IMR-90 (cell line): ENCODE measurements around the gene PRR16. TPM values are rescaled to one million over a fixed set of nuclear protein-coding genes. Genes with fewer than 3 reads are reported as not detected.

Source experiments
- ATAC-seq: fragments of 200-7000 bp; cut with Tn5 transposase; 2 replicates; pipeline ENCODE4 v1.9.1; 2020; ENCODE audit warnings: low read depth, mild to moderate bottlenecking, moderate library complexity
- BruUV-seq: library from RNA; stranded (reverse); fragments of 400-500 nt; replicated peaks from 2 replicates; lab custom pipeline; 2021; lab: Mats Ljungman, UMichigan
- CTCF ChIA-PET: fragments of 300-600 bp; formaldehyde crosslinking; extraction: SDS; loops from one replicate; lab custom pipeline; 2021; ENCODE audit warnings: antibody characterized with exemption; lab: Yijun Ruan, JAX
- POLR2A ChIA-PET: fragments of 300-600 bp; sonication (Branson Sonifier 250); formaldehyde crosslinking; loops from one replicate; lab custom pipeline; 2022; ENCODE audit warnings: antibody characterized with exemption; ENCODE audit not compliant: unreplicated experiment; lab: Charles Lee
- DNase-seq: peaks from one replicate; pipeline ENCODE4 v3.0.0; 2013
- H2AFZ ChIP-seq: replicated peaks from 2 replicates; pipeline ENCODE3; 2013; ENCODE audit warnings: low read length, mild to moderate bottlenecking; ENCODE audit not compliant: poor library complexity
- H2AK5ac ChIP-seq: 2 replicates; pipeline ENCODE4 v1.6.1; 2013; ENCODE audit warnings: low read depth, low read length, inconsistent platforms
- H2AK9ac ChIP-seq: replicated peaks from 2 replicates; pipeline ENCODE3; 2013; ENCODE audit warnings: mild to moderate bottlenecking, low read depth, low read length, moderate library complexity; ENCODE audit not compliant: poor library complexity
- H2BK120ac ChIP-seq: 2 replicates; pipeline ENCODE4 v1.6.1; 2013; ENCODE audit warnings: low read depth, low read length, inconsistent platforms
- H2BK15ac ChIP-seq: 3 replicates; pipeline ENCODE4 v1.6.1; 2013; ENCODE audit warnings: low read depth, low read length, inconsistent platforms
- H2BK20ac ChIP-seq: 2 replicates; pipeline ENCODE4 v1.6.1; 2013; ENCODE audit warnings: low read depth, mild to moderate bottlenecking, inconsistent platforms, low read length, moderate library complexity
- H2BK5ac ChIP-seq: 2 replicates; pipeline ENCODE4 v1.6.1; 2013; ENCODE audit warnings: mild to moderate bottlenecking, low read depth, low read length, inconsistent platforms; ENCODE audit not compliant: poor library complexity, severe bottlenecking
- H3K14ac ChIP-seq: replicated peaks from 2 replicates; pipeline ENCODE4 v1.6.1; 2013; ENCODE audit warnings: low read depth, low read length, inconsistent platforms
- H3K18ac ChIP-seq: 2 replicates; pipeline ENCODE4 v1.6.1; 2013; ENCODE audit warnings: low read depth, low read length, control low read depth
- H3K23ac ChIP-seq: 2 replicates; pipeline ENCODE4 v1.6.1; 2013; ENCODE audit warnings: low read depth, low read length, inconsistent platforms
- H3K27ac ChIP-seq: 2 replicates; pipeline ENCODE4 v1.5.1; 2013; ENCODE audit warnings: mild to moderate bottlenecking, control low read depth, low read length; ENCODE audit not compliant: insufficient read depth
- H3K27me3 ChIP-seq: 2 replicates; pipeline ENCODE4 v1.6.1; 2013; ENCODE audit warnings: low read length; ENCODE audit not compliant: control insufficient read depth, insufficient read depth
- H3K36me3 ChIP-seq: 2 replicates; pipeline ENCODE4 v1.6.1; 2013; ENCODE audit warnings: low read length, mixed read lengths; ENCODE audit not compliant: control insufficient read depth, insufficient read depth
- H3K4ac ChIP-seq: 2 replicates; pipeline ENCODE4 v1.6.1; 2013; ENCODE audit warnings: low read depth, low read length, inconsistent platforms
- H3K4me1 ChIP-seq: 2 replicates; pipeline ENCODE4 v1.6.1; 2013; ENCODE audit warnings: low read length, mixed read lengths; ENCODE audit not compliant: control insufficient read depth, insufficient read depth
- H3K4me2 ChIP-seq: 2 replicates; pipeline ENCODE4 v1.6.1; 2013; ENCODE audit warnings: low read depth, mild to moderate bottlenecking, control low read depth, low read length, moderate library complexity
- H3K4me3 ChIP-seq: 2 replicates; pipeline ENCODE4 v1.5.1; 2013; ENCODE audit warnings: low read depth, mild to moderate bottlenecking, control low read depth, low read length, moderate library complexity; ENCODE audit not compliant: insufficient read depth
- H3K56ac ChIP-seq: 2 replicates; pipeline ENCODE4 v1.6.1; 2013; ENCODE audit warnings: low read length, inconsistent platforms; ENCODE audit not compliant: insufficient read depth; ENCODE audit errors: extremely low read depth
- H3K79me1 ChIP-seq, 2 experiments: 2 replicates each; pipeline ENCODE4 v1.6.1; 2013; ENCODE audit warnings: low read length in 2 of 2, inconsistent platforms in 1 of 2, low read depth in 1 of 2
- H3K9ac ChIP-seq: 2 replicates; pipeline ENCODE4 v1.6.1; 2013; ENCODE audit warnings: low read depth, low read length, control low read depth
- H3K9me1 ChIP-seq: 2 replicates; pipeline ENCODE4 v1.6.1; 2013; ENCODE audit warnings: low read length, inconsistent platforms; ENCODE audit not compliant: insufficient read depth
- H3K9me3 ChIP-seq: 2 replicates; pipeline ENCODE4 v1.6.1; 2013; ENCODE audit warnings: low read length; ENCODE audit not compliant: control insufficient read depth, insufficient read depth
- H4K20me1 ChIP-seq: 2 replicates; pipeline ENCODE4 v1.6.1; 2013; ENCODE audit warnings: low read length, inconsistent platforms; ENCODE audit not compliant: insufficient read depth
- H4K5ac ChIP-seq: 2 replicates; pipeline ENCODE4 v1.6.1; 2013; ENCODE audit warnings: mild to moderate bottlenecking, low read depth, low read length, control low read depth
- H4K8ac ChIP-seq, 2 experiments: 2 replicates each; pipeline ENCODE4 v1.6.1; 2013; ENCODE audit warnings: low read depth in 2 of 2, low read length in 2 of 2, control low read depth in 1 of 2, inconsistent platforms in 1 of 2
- H4K91ac ChIP-seq: 2 replicates; pipeline ENCODE4 v1.6.1; 2013; ENCODE audit warnings: low read depth, low read length, inconsistent platforms; ENCODE audit not compliant: insufficient read depth
- BHLHE40 ChIP-seq: fragments of 150-350 bp; IDR thresholded peaks from 2 replicates; pipeline ENCODE4 v1.6.1; 2016; ENCODE audit warnings: mild to moderate bottlenecking, low read depth, low read length
- CHD1 ChIP-seq: IDR thresholded peaks from 2 replicates; pipeline ENCODE4 v1.6.1; 2012; ENCODE audit warnings: low read depth, low read length, improper control_type of control experiment
- MAFK ChIP-seq: IDR thresholded peaks from 2 replicates; pipeline ENCODE4 v1.6.1; 2012; ENCODE audit warnings: low read depth, low read length, improper control_type of control experiment
- MXI1 ChIP-seq: IDR thresholded peaks from 2 replicates; pipeline ENCODE4 v1.6.1; 2012; ENCODE audit warnings: low read depth, mild to moderate bottlenecking, low read length, moderate library complexity, borderline replicate concordance
- RFX5 ChIP-seq: IDR thresholded peaks from 2 replicates; pipeline ENCODE4 v1.8.0; 2012; ENCODE audit warnings: low read depth, mild to moderate bottlenecking, low read length, moderate library complexity
- WGBS, 2 experiments: methylation state at CpG; one replicate each; pipeline versions ENCODE4 v1.1.5 to v1.1.7; 2013; ENCODE audit warnings: missing lambda C conversion rate in 2 of 2; ENCODE audit not compliant: insufficient read length in 1 of 2; ENCODE audit errors: extremely low coverage in 2 of 2; 5-methylcytosine and 5-hydroxymethylcytosine counted together
- dilution Hi-C: fragments of 300-500 bp; cut with HindIII; formaldehyde crosslinking; loops from one replicate; pipeline ENCODE4 v1.14.3; 2018; ENCODE audit warnings: low sequenced_read_pairs; ENCODE audit not compliant: unreplicated experiment
- in situ Hi-C: fragments of 300-500 bp; cut with MboI; formaldehyde crosslinking; loops from 3 replicates; pipeline ENCODE4 v1.14.3; 2019; ENCODE audit warnings: low sequenced_read_pairs, inconsistent platforms, mixed read lengths
- intact Hi-C: fragments of 100-400 bp; cut with micrococcal nuclease; formaldehyde crosslinking; loops from 2 replicates; pipeline ENCODE4 v1.10.0; 2022
- polyA plus RNA-seq, 3 experiments: library from polyadenylated mRNA; depleted of rRNA; stranded (reverse); fragments of >200 nt; gene quantifications; 2 replicates each; pipeline ENCODE4 v1.2.3, GENCODE V29; 2012; ENCODE audit warnings: low replicate concordance in 1 of 3
- total RNA-seq: library from RNA; depleted of rRNA; stranded (reverse); fragments of >200 nt; gene quantifications from 2 replicates; pipeline ENCODE4 v1.2.3, GENCODE V29; 2012

PRR16 gene
- total and polyA plus RNA-seq, 2 of the 4 experiments (the other 2 are of a cell fraction) = 9.9 to 45.2 TPM

- BruUV-seq = no TSS peak
- DNase-seq (peak; percentile 83), ATAC-seq (peak; percentile 87)
- TF ChIP-seq CHD1 = no peak
- no peak for TF ChIP-seq RFX5
- TF ChIP-seq MAFK = no peak
- peak; percentile 76 for TF ChIP-seq BHLHE40
- TF ChIP-seq MXI1 = peak; percentile 70; the same call in 1 of the 2 replicates
- dilution Hi-C loops (no loop called here), intact Hi-C loops (no loop called here), in situ Hi-C loops (loop anchor here (25.0 kb wide), 1 partner anchor 1508 kb away; the partner anchor contains the start of gene SRFBP1)
- H2AFZ ChIP-seq = no peak overlapping the region
- H2AK9ac ChIP-seq = no peak overlapping the region
- no peak overlapping the region for H2BK15ac ChIP-seq
- no peak overlapping the region for H3K9ac ChIP-seq
- H2BK20ac ChIP-seq = peak overlapping the region; percentile 64; the same call in 1 of the 2 replicates
- ChIA-PET POLR2A (no interaction called here), CTCF (interaction anchor here (0.6 to 0.9 kb wide), 2 partner anchors 62 to 333 kb away, joined by 3 to 4 read pairs; no protein-coding TSS in a partner anchor)
- H2AK5ac ChIP-seq = no peak overlapping the region
- H3K36me3 ChIP-seq = no peaks in the 10 kb centered on the region
- H2BK5ac ChIP-seq = peak overlapping the region; percentile 54
- H3K27ac ChIP-seq = no peak overlapping the region
- peaks cover 2% of the 10 kb centered on the region for H3K4me1 ChIP-seq
- H4K8ac ChIP-seq = 0 out of 4 replicates have a peak overlapping the region, but pooled peaks of 1 of the 2 experiments have one; percentile 43
- no peaks in the 10 kb centered on the region for H4K20me1 ChIP-seq
- peak overlapping the region; percentile 41 for H3K4me2 ChIP-seq
- H4K5ac ChIP-seq = no peak overlapping the region
- H3K9me1 ChIP-seq = peaks cover 3% of the 10 kb centered on the region; the same call in 1 of the 2 replicates
- no peak overlapping the region for H3K4me3 ChIP-seq
- no peaks in the 10 kb centered on the region for H3K27me3 ChIP-seq
- H4K91ac ChIP-seq = no peak overlapping the region
- 0% methylated on average over 1 of the region's 1 CpG; no CpG with 5 or more reads in 1 of the 2 experiments for WGBS, 2 experiments
- no peaks in the 10 kb centered on the region for H3K9me3 ChIP-seq
- H3K18ac ChIP-seq = no peak overlapping the region; the same call in 1 of the 2 replicates
- H3K56ac ChIP-seq = no peak overlapping the region
- peak overlapping the region; percentile 57; the same call in 1 of the 2 replicates for H3K4ac ChIP-seq
- H3K79me1 ChIP-seq = no peaks in the 10 kb centered on the region
- peak overlapping the region; percentile 66; the same call in 1 of the 2 replicates for H3K14ac ChIP-seq
- H3K23ac ChIP-seq = no peak overlapping the region
- H2BK120ac ChIP-seq = peak overlapping the region; percentile 82
These were observed 9.9 kb upstream of the PRR16 start for GRCh38 chr5:120454094-120454798.
